HG02610 (cell line): ENCODE results near the gene CEP85.

Source experiments
- ATAC-seq: cut with Tn5 transposase; IDR thresholded peaks from one replicate; pipeline ENCODE4 v1.9.1; 2021; ENCODE audit warnings: mild to moderate bottlenecking, moderate library complexity; ENCODE audit not compliant: unreplicated experiment

Gene CEP85

GRCh38 chr1:26276432-26276838, 42.4 kb downstream of the CEP85 start:
- no peak for ATAC-seq

GRCh38 chr1:26277261-26277661, 43.3 kb downstream of the CEP85 start:
- no peak for ATAC-seq

GRCh38 chr1:26277719-26278118, 43.7 kb downstream of the CEP85 start:
- no peak for ATAC-seq

- no peak for ATAC-seq
Observed at GRCh38 chr1:26278303-26278702, 44.3 kb downstream of the CEP85 start.

DNA sequence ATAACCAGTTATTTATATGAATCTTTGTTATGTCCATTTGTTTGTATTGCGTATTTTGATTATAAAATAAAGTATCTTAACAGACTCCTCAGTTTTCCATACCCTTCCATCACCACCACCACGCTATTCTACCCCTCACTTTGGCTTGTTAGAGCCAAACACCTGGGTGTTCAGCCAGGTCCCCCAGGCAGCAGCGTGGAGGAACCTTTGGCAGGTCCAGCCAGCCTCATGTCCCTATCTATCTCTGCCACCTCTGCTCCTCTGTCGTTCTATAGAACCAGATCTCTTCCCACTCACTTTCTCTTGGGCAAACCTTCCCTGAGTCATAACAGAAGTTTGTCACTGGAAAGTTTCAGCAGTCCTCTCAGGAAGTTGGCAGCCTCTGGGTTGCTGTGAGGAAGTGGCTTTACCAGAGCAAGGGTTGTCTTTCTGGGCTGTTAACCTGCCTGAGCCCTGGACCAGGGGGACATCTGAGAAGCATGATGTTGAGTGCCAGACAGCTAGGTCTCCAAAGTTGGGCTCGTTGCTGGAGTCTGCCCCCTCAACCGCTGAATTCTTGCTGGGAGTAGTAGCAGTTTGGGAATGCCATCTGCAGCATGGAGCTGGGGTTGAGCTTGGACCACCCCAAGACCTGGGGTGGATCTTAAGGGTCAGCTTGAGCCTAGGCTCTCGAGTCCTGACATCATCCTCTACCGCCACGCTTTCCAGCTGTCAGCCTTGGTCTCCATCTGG, 44.9 kb downstream of the CEP85 start:
- no peak for ATAC-seq

DNA sequence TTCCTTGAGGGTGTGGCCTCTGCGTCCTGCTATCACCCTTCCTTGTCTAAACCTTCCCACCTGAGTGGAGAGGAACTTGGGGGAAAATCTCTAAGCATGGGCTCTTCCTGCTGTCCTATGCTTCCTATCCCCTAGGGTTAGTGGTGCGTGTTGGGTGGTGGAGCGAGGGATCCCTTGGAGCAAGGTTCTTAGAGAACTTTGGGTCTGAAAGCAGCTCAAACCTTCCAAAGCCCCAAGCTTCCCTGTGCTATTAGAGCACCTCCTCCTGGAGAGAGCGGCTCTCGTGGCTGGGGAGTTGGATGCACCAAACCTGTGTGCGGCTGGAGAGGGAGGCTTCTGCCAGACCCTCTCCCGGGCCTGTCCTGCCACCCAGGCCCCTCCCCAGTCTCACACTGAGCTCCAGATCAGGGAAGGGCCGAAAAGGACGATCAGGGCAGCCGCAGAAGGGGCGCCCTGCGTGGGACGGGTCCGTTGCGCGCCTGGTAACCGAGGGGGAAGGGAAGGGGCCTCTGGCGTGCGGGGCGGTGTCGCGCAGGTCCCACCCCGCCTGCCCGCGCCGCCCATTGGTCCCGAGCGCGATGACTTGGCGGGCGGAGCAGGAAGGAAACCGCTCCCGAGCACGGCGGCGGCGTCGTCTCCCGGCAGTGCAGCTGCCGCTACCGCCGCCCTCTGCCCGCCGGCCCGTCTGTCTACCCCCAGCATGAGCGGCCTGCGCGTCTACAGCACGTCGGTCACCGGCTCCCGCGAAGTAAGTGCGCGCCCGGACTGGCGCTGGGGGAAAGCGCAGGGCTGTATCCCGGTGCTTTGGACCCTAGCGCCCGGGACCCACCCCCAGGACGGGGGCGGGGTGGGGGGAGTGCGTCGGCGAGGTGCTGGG, 45.7 kb downstream of the CEP85 start, which contains the start of gene SH3BGRL3:
SH3BGRL3 (plus strand) TSS at position 631 of the 877 bp plus-strand sequence; CDS start at position 701, 70 bp downstream.
- ATAC-seq, result peak; percentile 70

GRCh38 chr1:26280333-26281042, 46.5 kb downstream of the CEP85 start:
- no peak for ATAC-seq

DNA sequence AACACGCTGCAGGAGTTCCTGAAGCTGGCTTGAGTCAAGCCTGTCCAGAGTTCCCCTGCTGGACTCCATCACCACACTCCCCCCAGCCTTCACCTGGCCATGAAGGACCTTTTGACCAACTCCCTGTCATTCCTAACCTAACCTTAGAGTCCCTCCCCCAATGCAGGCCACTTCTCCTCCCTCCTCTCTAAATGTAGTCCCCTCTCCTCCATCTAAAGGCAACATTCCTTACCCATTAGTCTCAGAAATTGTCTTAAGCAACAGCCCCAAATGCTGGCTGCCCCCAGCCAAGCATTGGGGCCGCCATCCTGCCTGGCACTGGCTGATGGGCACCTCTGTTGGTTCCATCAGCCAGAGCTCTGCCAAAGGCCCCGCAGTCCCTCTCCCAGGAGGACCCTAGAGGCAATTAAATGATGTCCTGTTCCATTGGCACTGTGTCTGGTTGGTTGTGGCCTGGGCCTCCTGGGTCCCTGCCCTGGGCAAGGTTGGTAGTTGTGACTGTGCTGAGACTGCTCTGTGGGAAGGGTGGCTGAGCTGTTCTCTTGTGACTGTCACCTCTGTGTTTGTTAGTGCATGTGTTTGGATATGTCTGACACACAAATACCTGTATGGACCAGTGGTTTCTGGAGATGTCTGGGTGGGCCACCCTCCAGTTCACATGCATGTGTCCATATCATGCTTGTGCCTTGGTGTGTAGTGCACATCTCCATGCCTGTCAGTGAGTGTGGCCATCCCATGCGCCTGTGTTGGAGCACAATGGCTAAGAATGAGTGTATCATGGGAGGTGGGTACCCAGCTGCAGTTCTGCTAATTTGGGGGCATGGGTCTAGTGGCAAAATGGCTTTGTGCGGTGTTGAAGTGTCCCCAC, 47.3 kb downstream of the CEP85 start:
- ATAC-seq, result no peak

GRCh38 chr1:26281971-26282370, 48.0 kb downstream of the CEP85 start:
- ATAC-seq, result no peak

DNA sequence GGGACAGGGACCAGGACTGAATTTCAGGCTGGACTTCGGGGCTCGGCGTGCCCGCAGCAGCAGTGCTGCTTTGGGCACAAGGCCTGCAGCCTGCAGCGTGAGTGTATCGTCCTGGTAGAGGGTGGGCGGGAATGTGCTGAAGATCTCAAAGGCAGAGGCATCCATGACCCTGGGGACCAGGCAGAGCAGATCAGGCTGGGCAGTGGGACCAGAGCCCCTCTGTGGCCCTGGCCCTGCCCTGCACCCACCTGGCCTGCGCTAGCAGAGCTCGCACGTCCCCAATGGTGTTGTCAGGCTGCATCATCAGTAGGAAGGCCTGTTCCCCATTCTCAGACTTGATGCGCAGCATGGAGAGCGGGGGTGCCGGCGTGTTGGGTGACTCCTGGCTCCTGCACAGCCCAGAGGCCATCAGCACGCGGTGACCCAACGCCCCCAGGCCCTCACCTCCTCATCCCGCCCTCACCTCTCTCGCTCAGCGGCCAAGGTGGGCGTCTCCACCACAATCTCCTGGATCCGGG, 48.5 kb downstream of the CEP85 start:
- ATAC-seq, result no peak

DNA sequence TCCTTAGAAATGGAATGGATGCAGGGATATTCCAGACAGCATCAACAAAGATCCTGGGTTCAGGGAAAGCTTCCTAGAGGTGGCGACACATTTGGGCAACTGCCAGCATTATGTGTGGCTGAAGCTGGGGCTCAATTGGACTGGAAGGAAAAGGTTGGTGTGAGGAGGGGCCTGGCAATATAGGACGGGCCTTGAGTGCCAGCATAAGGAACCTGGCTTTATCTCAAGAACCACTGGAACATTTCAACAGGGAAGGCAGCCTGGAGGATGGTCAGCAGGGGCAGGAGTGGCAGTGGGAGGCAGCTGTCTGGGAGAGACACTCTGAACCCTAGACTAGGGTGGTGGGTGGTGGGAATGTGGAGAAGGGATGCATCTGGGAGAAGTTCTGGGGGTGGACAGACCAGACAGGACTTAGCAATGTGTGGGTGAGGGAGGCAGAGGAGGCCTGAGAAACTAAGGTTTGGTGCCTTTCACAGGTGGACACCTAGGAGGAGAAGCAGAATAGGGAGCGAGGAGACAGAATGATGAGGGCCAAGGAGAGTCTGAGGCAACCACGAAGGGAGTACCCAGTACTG, 49.4 kb downstream of the CEP85 start:
- ATAC-seq, result no peak

- no peak for ATAC-seq
Observed at GRCh38 chr1:26283871-26284596, 50.0 kb downstream of the CEP85 start.

DNA sequence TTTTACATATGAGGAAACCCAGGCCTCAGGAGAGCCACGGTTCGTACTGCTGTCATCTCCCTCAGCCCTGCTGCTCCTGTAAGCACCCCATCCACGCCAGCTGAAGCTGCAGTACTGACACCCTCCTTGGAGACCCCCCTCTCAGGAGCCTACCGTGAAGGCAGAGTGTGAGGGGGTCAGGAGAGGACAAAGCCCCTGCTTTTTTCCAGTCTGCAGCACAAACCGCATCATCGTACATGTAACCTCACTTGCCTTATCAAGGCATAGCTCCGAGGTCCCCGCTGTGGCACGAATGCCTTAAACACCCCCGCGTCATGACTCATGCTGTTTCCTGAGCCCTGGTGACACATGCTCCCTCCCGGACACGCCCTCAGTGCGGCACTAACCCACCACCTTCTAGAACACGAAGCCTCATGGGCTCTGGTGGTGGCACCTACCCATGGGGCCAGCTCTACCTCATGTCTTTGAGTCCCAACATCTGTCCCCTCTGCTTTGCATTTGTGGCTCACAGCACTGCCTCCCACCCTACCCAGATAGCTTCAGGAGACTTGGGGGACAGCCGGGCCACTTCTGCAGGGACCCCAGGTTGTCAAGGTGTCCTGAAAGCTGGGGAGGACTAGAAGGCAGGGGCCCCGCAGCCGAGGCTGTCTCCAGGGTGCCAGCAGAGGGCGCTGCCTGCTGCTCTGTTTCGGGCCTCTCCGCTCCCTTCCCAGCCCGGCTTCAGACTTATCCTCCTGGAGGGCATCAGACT, 50.8 kb downstream of the CEP85 start:
- ATAC-seq, result peak; percentile 32

DNA sequence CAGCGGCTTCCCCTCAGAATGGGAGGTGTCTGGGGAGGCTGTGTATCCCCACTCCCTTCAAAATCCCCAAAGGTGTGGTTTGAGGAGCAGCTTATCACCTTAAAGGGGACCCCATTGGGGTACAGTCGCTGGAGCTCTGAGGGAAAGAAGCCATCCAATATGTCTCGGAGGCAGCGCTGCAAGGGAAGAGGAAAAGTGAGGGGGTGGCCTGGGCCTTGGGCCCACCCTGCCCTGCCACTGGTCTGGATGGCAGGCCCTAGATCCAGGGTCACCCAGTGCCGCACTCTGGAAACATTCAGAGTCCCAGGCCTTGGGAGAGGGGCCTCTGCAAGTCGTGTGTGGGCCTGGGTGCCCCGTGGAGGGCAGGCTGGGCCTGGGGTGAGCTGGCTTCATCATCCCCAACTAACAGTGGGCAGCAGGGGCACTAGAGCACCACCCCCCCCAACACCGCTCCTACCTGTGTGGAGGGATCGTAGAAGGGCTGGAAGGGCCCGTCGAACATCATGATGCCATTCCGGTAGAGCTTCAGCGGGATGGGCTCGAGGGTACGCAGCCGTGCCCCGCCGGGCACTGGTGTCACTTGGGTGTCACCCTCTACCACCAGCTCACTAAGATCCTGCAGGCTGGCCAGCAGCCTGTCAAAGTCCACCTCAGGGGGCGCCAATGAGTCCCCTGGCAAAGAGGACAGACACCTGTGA, 51.5 kb downstream of the CEP85 start:
- ATAC-seq, result no peak

DNA sequence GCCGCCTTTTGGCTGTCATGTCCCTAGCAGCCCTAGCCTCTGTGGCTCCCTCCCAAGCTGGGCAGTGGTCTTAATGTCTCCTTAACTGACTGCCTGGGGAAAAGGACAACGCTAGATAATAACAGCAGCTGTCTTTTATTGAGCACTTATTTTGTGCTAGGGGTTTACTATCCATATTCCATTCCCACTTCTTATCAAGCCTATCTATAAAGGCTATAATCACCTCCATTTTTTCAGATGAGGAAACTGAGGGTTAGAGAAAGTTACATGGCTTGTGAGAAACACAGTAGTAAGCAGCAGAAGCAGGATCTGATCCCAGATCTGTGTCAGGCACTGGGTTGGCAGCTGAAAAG, 52.0 kb downstream of the CEP85 start:
- no peak for ATAC-seq

GRCh38 chr1:26287033-26287711, 53.2 kb downstream of the CEP85 start:
- ATAC-seq, result peak; percentile 49

- ATAC-seq, result no peak
Observed at GRCh38 chr1:26287811-26288210, 53.8 kb downstream of the CEP85 start.
